A673 (cell line): ENCODE data around the gene RPS2.

Experiments
- EZH2 ChIP-seq: fragments of 200-600 bp; sonication (generic); IDR thresholded peaks from 2 replicates; pipeline ENCODE4 v1.6.1; 2017; ENCODE audit warnings: borderline replicate concordance, low read depth, mild to moderate bottlenecking, mixed read lengths, antibody characterized with exemption, low read length; ENCODE audit not compliant: poor library complexity, severe bottlenecking
- TF ChIP-seq, protein P1 (sequence below): fragments of 300-800, 200-600 bp; sonication (generic); conservative IDR thresholded peaks from 2 replicates; pipeline ENCODE4 v1.5.1; 2017; ENCODE audit warnings: low read depth, mild to moderate bottlenecking, antibody characterized with exemption, low read length, moderate library complexity, mixed read lengths

DNA sequence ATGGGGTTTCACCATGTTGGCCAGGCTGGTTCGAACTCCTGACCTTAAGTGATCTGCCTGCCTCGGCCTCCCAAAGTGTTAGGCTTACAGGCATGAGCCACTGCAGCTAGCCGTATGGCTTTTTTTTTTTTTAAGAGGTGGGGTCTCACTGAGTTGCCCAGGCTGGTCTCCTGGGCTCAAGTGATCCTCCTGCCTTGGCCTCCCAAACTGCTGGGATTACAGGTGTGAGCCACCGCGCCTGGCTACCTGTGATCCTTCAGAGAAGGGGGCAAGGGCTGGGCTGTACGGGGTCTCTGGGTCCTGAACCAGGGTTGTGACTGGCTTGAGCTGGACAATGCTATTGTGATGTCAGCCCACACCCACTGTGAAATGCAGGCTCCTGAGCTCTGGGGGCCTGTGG lies 1.8 kb upstream of the RPS2 start, which contains the start of gene RNF151:
- TF ChIP-seq, protein P1, sequence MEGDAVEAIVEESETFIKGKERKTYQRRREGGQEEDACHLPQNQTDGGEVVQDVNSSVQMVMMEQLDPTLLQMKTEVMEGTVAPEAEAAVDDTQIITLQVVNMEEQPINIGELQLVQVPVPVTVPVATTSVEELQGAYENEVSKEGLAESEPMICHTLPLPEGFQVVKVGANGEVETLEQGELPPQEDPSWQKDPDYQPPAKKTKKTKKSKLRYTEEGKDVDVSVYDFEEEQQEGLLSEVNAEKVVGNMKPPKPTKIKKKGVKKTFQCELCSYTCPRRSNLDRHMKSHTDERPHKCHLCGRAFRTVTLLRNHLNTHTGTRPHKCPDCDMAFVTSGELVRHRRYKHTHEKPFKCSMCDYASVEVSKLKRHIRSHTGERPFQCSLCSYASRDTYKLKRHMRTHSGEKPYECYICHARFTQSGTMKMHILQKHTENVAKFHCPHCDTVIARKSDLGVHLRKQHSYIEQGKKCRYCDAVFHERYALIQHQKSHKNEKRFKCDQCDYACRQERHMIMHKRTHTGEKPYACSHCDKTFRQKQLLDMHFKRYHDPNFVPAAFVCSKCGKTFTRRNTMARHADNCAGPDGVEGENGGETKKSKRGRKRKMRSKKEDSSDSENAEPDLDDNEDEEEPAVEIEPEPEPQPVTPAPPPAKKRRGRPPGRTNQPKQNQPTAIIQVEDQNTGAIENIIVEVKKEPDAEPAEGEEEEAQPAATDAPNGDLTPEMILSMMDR: no peak
- no peak for TF ChIP-seq EZH2
